HG03103 (cell line): ENCODE results near the gene ACTN1.
"Not testable (repeated sequence)": the region's sequence is repeated elsewhere in the genome, so short reads cannot be mapped to it uniquely, and the experiment has no call there.

ENCODE experiments used
- ATAC-seq: cut with Tn5 transposase; IDR thresholded peaks from one replicate; pipeline ENCODE4 v1.9.1; 2021; ENCODE audit warnings: low read depth; ENCODE audit not compliant: unreplicated experiment

The ACTN1 gene

GRCh38 chr14:68979021-68979721, at the start of gene ACTN1:
TSS of gene ACTN1 (minus strand) at chr14:68979302. CDS start at chr14:68979056, 246 bp downstream.
- ATAC-seq = no peak

- no peak for ATAC-seq
These were observed 48.3 kb upstream of the ACTN1 start for GRCh38 chr14:69027242-69027913.

GRCh38 chr14:69023035-69023434, 43.9 kb upstream of the ACTN1 start:
- no peak for ATAC-seq

GRCh38 chr14:69022093-69022492, 43.0 kb upstream of the ACTN1 start:
- not testable (repeated sequence) for ATAC-seq

GRCh38 chr14:69017706-69018105, 38.6 kb upstream of the ACTN1 start:
- no peak for ATAC-seq

GRCh38 chr14:69014829-69015259, 35.7 kb upstream of the ACTN1 start:
- no peak for ATAC-seq

GRCh38 chr14:69013943-69014782, 35.1 kb upstream of the ACTN1 start:
- no peak for ATAC-seq

DNA sequence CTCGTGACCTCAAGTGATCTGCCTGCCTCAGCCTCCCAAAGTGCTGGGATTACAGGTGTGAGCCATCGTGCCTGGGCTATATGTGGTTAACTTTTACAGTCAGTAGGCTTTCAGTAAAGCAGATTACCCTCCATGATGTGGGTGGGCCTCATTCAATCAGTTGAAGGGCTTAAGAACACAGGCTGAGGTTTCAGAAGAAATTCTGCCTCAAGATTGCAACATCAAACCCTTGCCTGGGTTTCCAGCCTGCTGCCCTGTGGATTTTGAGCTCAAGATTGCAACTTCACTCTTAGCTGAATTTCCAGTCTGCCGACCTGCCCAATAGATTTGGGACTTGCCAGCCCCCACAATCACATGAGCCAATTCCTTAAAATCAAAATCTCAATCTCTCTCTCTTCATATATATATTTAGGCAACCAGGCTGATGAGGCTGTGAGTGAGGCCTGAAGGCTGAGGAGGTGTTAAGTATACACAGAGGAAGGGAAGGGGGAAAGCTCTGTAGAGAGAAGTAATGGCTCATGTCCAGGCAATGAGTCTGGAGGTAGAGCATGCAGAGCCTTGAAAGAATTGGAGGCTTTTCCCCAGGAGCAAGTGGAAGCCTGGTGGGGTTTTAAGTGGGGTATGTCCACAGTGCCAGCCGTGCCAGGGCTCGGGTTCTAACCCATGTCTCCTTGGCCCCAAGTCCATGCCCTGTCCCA, 33.3 kb upstream of the ACTN1 start:
- ATAC-seq = no peak

DNA sequence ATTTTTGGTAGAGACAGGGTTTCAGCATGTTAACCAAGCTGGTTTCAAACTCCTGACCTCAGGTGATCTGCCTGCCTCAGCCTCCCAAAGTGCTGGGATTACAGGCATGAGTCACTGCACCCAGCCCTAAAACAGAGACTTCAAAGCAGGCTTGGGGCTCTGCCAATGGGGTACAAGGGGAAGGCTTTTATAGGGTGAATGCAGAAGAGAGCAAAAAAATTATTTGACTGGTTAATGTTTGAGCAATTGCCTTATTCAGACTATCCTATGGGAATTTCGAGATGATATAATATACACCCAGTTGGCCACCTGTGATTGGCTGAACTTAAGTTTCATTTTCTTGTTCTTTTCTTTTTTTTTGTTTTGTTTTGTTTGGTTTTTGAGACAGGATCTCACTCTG, 31.5 kb upstream of the ACTN1 start:
- ATAC-seq = no peak

- no peak for ATAC-seq
These were observed 29.4 kb upstream of the ACTN1 start for GRCh38 chr14:69008421-69008884.

DNA sequence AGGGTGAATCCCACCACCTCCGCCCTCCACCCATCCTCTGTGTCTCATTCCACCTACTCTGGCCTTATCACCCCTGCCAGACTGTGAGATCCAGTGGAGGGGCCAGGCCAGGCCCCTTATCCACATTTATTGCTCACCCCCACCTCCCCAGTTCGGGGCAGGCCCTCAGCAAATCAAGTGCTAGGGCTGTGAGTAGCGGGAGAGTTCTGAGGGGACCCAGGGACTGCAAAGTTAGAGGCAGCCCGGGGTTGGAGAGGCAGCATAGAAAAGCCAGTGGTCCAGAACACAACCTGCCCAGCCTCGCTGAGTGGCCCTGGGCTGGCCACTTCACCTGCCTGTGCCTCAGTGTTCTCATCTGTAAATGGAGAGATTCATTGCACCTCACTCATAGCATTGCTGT, 27.2 kb upstream of the ACTN1 start:
- no peak for ATAC-seq

GRCh38 chr14:69005432-69006148, 26.5 kb upstream of the ACTN1 start:
- ATAC-seq = no peak

DNA sequence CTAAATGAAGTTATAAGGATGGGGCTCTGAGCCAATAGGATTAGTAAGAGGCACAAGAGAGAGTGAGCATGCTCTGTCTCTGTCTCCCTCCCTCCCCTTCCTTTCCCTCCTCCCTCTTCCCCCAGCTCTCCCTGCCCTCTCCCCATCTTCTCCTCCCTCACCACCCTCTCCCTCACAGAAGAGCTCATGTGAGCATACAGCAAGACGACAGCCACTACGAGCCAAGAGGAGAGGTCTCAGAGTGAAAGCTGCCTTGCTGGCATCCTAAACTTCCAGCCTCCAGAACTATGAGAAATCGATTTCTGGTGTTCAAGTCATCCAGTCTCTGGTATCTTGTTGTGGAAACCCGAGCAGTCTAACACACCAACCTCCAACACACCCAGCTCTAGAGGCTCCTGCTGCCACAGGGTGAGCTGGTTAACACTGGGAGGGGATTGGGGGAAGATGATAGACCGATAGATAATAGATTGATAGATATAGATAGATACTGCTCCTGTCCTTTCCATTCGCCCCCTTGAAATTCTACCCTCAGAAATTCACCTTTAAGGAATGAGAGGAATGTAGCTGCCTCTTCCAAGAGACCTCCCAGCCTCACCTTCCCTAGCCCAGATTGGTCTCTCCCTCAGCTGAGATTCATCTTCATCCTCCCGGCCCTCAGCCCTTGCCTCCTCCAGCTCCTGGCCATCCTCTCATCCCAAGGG, 25.8 kb upstream of the ACTN1 start:
- ATAC-seq = no peak

DNA sequence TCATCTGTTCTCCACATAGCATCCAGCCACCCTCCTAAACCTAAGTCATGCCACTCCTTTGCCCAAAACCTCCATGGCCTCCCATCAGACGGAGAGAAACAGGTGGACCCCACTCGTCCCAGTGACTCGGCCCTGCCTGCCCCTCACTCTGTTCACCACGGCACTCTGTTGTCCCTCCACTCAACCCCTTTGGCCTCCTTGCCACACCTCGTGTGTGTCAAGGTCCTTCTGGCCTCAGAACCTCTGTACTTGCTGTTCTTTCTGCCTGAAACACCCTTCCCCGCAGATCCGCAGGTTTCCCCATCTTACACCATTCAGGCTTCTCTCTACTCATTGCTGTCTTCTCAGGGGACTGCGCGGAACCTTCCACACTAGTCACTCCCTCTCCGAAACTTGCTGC, 24.5 kb upstream of the ACTN1 start:
- no peak for ATAC-seq

DNA sequence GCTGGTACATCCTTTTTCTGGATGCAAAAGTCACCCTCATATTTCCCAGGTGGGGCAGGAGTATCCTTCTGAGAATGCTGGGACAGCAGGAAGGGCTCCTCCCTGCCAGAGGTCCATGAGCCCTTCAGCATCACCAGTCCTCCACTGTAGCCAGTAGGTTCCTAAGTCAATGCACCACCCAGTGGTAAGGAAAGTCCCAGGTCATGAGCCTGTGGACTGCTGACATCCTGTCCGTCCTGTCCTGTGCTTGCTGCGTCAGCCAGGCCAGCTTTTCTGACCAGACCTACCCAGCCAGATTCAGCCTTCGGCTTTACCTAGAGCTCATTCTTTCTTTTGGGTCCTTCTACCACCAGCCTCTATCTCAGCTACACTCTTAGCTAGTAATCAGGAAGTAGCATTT, 23.0 kb upstream of the ACTN1 start:
- ATAC-seq = no peak

DNA sequence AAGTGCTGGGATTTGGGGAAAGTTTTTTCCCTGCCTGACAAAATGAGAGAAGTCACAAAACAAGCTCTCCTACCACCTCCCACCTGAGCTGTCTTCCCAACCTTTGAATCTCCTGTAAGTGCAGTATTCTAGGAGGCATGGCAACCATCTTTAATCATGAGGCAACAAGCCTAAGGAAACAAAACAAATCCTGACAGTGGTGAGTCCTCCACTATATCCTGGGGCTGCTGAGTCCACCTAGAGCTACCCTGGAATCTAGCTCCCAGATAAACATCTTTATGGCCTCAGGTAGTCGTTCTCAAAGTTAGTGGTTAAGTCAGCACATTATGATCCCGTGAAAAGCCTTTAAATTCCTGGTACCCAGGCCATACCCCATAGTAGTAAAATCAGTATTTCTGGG, 22.3 kb upstream of the ACTN1 start:
- no peak for ATAC-seq

DNA sequence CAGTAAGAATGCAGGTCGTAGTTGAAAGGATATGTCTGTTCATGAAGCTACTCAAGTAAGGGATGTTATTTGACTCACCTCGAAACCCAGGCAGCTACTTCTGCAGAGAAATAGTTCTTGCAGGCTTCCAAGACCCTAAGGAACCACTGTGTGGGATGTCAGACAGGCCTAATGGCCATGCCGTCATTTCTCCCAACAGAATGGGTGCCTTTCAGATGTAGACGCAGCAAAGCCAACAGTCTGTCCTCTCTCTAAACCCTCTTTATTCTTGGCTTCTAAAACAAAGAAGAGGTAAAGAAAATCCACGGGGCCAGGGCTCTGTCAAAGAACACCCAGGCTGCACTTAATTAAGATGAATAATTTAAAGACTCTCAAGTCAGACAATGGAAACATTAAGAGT, 19.0 kb upstream of the ACTN1 start:
- no peak for ATAC-seq

- no peak for ATAC-seq
These were observed 16.6 kb upstream of the ACTN1 start for GRCh38 chr14:68995731-68996130.

- no peak for ATAC-seq
These were observed 15.0 kb upstream of the ACTN1 start for GRCh38 chr14:68994056-68994455.
